Measurements from ENCODE around the gene DPH1. TPM values are rescaled to one million over a fixed set of nuclear protein-coding genes. Genes with fewer than 3 reads are reported as not detected.
A peak's percentile ranks its signal among the peaks of the same experiment; 100 is the strongest.

DPH1 gene
- total RNA-seq, 1 donor from 2014 or later, result 63.4 TPM

DNA sequence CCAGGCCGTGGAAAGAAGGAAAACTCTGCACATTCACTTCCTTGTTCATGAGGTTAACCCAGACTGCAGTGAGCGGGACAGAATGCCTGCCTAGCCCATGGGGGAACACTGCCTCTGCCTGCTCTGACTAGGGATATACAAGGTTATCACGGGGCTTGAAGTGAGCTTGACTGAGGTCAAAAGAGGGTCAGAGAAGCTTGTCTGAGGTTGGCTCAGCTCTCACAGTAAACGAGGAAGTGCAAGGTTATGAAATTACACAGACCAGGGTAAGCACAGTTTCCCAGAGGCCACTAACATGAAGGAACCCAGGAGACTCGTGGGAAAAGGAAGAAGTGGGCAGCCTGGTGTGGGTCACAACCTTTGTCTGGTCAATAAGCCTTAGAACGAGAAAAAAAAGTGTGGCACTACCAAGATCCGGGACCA is 53.7 kb downstream of the DPH1 start:
- POLR2A ChIA-PET, result interaction anchor here (16.3 kb wide), 1 partner anchor 17 kb away, joined by 449 read pairs; the partner anchor contains the start of gene HIC1
- TF ChIP-seq, protein P1, sequence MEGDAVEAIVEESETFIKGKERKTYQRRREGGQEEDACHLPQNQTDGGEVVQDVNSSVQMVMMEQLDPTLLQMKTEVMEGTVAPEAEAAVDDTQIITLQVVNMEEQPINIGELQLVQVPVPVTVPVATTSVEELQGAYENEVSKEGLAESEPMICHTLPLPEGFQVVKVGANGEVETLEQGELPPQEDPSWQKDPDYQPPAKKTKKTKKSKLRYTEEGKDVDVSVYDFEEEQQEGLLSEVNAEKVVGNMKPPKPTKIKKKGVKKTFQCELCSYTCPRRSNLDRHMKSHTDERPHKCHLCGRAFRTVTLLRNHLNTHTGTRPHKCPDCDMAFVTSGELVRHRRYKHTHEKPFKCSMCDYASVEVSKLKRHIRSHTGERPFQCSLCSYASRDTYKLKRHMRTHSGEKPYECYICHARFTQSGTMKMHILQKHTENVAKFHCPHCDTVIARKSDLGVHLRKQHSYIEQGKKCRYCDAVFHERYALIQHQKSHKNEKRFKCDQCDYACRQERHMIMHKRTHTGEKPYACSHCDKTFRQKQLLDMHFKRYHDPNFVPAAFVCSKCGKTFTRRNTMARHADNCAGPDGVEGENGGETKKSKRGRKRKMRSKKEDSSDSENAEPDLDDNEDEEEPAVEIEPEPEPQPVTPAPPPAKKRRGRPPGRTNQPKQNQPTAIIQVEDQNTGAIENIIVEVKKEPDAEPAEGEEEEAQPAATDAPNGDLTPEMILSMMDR (IDR thresholded peaks at IDR 0.05), result no peak
- peak; percentile 36 for ATAC-seq (ENCODE audit: low read depth)
- no peak for DNase-seq
- intact Hi-C loops (cut with micrococcal nuclease), result loop anchor here (1.0 kb wide), 1 partner anchor 13 kb away; no protein-coding TSS in a partner anchor
- no peaks in the 10 kb centered on the region for H3K9me3 Mint-ChIP-seq
- CTCF ChIA-PET, result interaction anchor here (0.9 to 1.6 kb wide), 3 partner anchors 25 to 87 kb away, joined by 3 to 10 read pairs (median 5); partner anchors contain the start of gene HIC1
- peaks cover 40% of the 10 kb centered on the region for H3K36me3 Mint-ChIP-seq (ENCODE audit: low read depth)
- H3K4me1 Mint-ChIP-seq, result peaks cover 48% of the 10 kb centered on the region
- no peak overlapping the region for H3K4me3 Mint-ChIP-seq
- H3K27ac Mint-ChIP-seq, result peak overlapping the region; percentile 64
- H3K27me3 Mint-ChIP-seq, result no peaks in the 10 kb centered on the region

DNA sequence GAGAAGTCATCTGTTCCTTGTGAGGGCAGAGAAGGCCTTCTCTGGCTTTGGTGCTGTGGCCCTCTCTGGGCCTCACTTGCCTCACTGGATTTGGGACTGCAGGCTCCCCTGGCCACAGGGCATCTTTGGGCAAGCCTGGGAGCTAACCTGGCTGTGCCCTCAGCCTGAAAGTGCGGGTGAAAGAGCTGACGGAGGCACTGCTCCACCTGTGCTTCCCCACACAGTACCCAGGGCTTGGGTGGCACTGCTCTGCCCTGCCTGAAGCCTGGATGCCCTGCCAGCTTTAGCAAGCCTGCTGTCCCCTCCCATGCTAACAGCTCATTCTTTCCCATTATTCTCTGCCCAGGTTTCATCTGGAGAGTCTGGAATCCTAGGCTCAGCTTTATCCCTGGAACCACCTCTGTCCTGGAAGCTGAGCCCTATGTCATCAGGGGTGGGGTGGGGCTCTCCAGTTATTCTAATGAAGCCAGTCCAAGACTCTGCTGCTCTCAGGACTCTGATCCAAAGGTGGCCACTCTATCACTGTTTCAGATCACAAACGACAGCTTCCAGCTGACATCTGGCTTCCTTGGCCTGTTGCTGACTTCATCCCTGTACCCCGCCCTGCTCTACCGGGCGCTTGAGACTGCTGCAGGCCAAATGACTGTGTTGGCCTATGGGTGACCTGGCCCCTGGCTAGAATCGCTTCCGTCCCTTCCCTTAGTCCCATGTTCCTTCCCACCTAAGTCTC is 54.2 kb downstream of the DPH1 start:
- intact Hi-C loops (cut with micrococcal nuclease), result no loop called here
- ChIA-PET POLR2A (interaction anchor here (16.3 kb wide), 1 partner anchor 18 kb away, joined by 449 read pairs; the partner anchor contains the start of gene HIC1), CTCF (interaction anchor here (0.9 to 1.6 kb wide), 3 partner anchors 26 to 86 kb away, joined by 3 to 10 read pairs (median 5); partner anchors contain the start of gene HIC1)
- peaks cover 54% of the 10 kb centered on the region for H3K4me1 Mint-ChIP-seq
- H3K27ac Mint-ChIP-seq, result peak overlapping the region; percentile 64
- ATAC-seq (ENCODE audit: low read depth), result no peak
- H3K27me3 Mint-ChIP-seq, result no peaks in the 10 kb centered on the region
- peaks cover 36% of the 10 kb centered on the region for H3K36me3 Mint-ChIP-seq (ENCODE audit: low read depth)
- TF ChIP-seq, protein P1 (IDR thresholded peaks at IDR 0.05), result no peak
- no peaks in the 10 kb centered on the region for H3K9me3 Mint-ChIP-seq
- no peak for DNase-seq
- H3K4me3 Mint-ChIP-seq, result no peak overlapping the region

DNA sequence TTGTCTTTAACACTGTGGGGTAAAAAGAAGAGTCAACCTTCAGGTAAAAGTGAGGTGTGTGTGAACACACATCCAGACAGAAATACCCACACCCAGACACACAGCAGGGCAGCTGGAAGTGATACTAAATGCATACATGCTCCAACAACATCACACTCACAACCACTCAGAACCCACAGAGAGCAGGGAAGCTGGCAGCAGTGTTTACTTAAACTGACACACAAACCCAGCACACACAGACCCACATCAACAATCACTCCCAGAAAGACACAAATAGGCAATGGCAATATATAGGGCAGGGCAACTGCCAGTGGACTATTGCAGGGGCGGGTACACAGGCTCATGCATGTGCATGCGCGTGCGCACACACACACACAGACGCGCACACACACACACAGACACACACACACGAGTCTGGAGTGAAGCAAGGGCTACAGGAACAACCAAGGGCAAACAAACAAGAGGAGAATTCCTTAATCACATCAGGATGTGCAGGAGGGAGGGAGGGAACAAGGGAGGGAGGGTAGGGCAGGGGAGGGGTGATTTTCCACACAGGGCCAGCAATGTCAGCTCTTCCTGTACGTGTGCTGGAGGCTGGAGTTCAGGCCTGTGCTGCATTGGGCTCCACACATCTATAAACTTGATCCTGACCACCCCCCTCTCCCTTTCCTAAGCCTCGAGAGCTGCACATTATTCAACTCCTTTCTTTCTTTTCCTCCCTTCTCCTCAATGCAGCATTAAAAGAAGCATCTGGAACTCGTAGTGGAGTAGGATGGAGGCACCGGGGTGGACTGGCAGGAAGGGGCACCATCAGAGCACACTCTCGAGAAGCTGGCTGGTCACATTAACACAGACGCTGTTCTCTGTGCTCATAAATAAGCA is 55.1 kb downstream of the DPH1 start:
- intact Hi-C loops (cut with micrococcal nuclease), result loop anchor here (5.0 kb wide), 1 partner anchor 37 kb away; no protein-coding TSS in a partner anchor
- TF ChIP-seq, protein P1 (IDR thresholded peaks at IDR 0.05), result no peak
- no peaks in the 10 kb centered on the region for H3K27me3 Mint-ChIP-seq
- DNase-seq (no peak), ATAC-seq (ENCODE audit: low read depth) (no peak)
- H3K4me1 Mint-ChIP-seq, result peaks cover 62% of the 10 kb centered on the region
- no peaks in the 10 kb centered on the region for H3K9me3 Mint-ChIP-seq
- no peak overlapping the region for H3K27ac Mint-ChIP-seq
- POLR2A ChIA-PET, result interaction anchor here (1.3 to 16.3 kb wide), 2 partner anchors 19 to 131 kb away, joined by 5 to 449 read pairs; partner anchors contain the start of gene HIC1
- CTCF ChIA-PET, result interaction anchor here (1.6 to 7.3 kb wide), 2 partner anchors 27 to 28 kb away, joined by 10 to 98 read pairs; partner anchors contain the start of gene HIC1
- no peak overlapping the region for H3K4me3 Mint-ChIP-seq
- H3K36me3 Mint-ChIP-seq (ENCODE audit: low read depth), result peaks cover 30% of the 10 kb centered on the region

DNA sequence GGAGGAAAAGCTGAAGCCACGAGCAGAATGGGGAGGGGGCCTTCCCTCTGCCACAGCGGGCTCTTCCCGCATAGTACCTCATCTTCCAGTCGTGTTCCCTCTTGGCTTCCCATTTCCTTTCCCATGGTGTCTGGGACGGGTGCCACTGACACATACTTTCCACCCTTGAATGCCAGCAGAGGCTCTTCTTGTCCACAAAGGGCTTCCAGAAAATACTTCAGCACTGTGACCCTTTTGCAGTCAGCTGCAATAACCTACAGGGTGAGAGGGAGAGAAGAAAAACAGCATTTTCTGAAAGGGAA is 55.6 kb downstream of the DPH1 start:
- ChIA-PET CTCF (interaction anchor here (7.3 kb wide), 1 partner anchor 29 kb away, joined by 98 read pairs; the partner anchor contains the start of gene HIC1), POLR2A (interaction anchor here (1.3 to 16.3 kb wide), 2 partner anchors 19 to 130 kb away, joined by 5 to 449 read pairs; partner anchors contain the start of gene HIC1)
- TF ChIP-seq, protein P1 (IDR thresholded peaks at IDR 0.05), result no peak
- Mint-ChIP-seq H3K4me1 (peaks cover 68% of the 10 kb centered on the region), H3K36me3 (ENCODE audit: low read depth) (peaks cover 28% of the 10 kb centered on the region), H3K27ac (peak overlapping the region; percentile 18), H3K4me3 (peak overlapping the region; percentile 24), H3K9me3 (no peaks in the 10 kb centered on the region), H3K27me3 (no peaks in the 10 kb centered on the region)
- ATAC-seq (ENCODE audit: low read depth), result no peak
- DNase-seq, result no peak
- intact Hi-C loops (cut with micrococcal nuclease), result loop anchor here (5.0 kb wide), 1 partner anchor 37 kb away; no protein-coding TSS in a partner anchor
